Neural progenitor cell (in vitro differentiated cells): Measurements from ENCODE around the gene TTC6. TPM values are rescaled to one million over a fixed set of nuclear protein-coding genes. Genes with fewer than 3 reads are reported as not detected.

Experiments used
- DNase-seq: peaks from one replicate; pipeline ENCODE4 v3.0.0-alpha.2; 2016; ENCODE audit warnings: low spot score
- H2AFZ ChIP-seq: fragments of 200-600 bp; sonication (generic); replicated peaks from 2 replicates; pipeline ENCODE4 v1.6.1; 2016; ENCODE audit warnings: antibody characterized with exemption
- H3F3A ChIP-seq: fragments of 200-600 bp; sonication (generic); 2 replicates; pipeline ENCODE4 v1.6.1; 2016; ENCODE audit warnings: antibody characterized with exemption, low read depth
- H3K27ac ChIP-seq: fragments of 200-600 bp; sonication (generic); 2 replicates; pipeline ENCODE4 v1.5.1; 2016; ENCODE audit warnings: mild to moderate bottlenecking
- H3K27me3 ChIP-seq: fragments of 200-600 bp; sonication (generic); 2 replicates; pipeline ENCODE4 v1.6.1; 2016; ENCODE audit warnings: mild to moderate bottlenecking, moderate library complexity
- H3K36me3 ChIP-seq: fragments of 200-600 bp; sonication (generic); 2 replicates; pipeline ENCODE4 v1.5.1; 2016
- H3K4me1 ChIP-seq: fragments of 200-600 bp; sonication (generic); 2 replicates; pipeline ENCODE4 v1.6.1; 2016; ENCODE audit warnings: mixed run types
- H3K4me2 ChIP-seq: fragments of 200-600 bp; sonication (generic); 2 replicates; pipeline ENCODE4 v1.6.1; 2016
- H3K4me3 ChIP-seq: fragments of 200-600 bp; sonication (generic); 2 replicates; pipeline ENCODE4 v1.5.1; 2016
- H3K79me2 ChIP-seq: fragments of 200-600 bp; sonication (generic); 2 replicates; pipeline ENCODE4 v1.6.1; 2016; ENCODE audit warnings: low read depth
- H3K9ac ChIP-seq: fragments of 200-600 bp; sonication (generic); 2 replicates; pipeline ENCODE4 v1.6.1; 2016
- H3K9me3 ChIP-seq: fragments of 200-600 bp; sonication (generic); 2 replicates; pipeline ENCODE4 v1.5.1; 2016; ENCODE audit warnings: low read depth
- H4K20me1 ChIP-seq: fragments of 200-600 bp; sonication (generic); 2 replicates; pipeline ENCODE4 v1.6.1; 2016; ENCODE audit warnings: low read depth
- H3K27ac Mint-ChIP-seq: 3 replicates; pipeline ENCODE4 v1.8.0; 2021; ENCODE audit warnings: mixed read lengths
- H3K27me3 Mint-ChIP-seq: 2 replicates; pipeline ENCODE4 v1.8.0; 2022; ENCODE audit warnings: low read depth, mild to moderate bottlenecking, inconsistent platforms, moderate library complexity, mixed read lengths; ENCODE audit not compliant: insufficient read depth
- H3K36me3 Mint-ChIP-seq: 3 replicates; pipeline ENCODE4 v1.8.0; 2021; ENCODE audit warnings: mixed read lengths
- H3K4me1 Mint-ChIP-seq: 3 replicates; pipeline ENCODE4 v1.8.0; 2021; ENCODE audit warnings: mixed read lengths
- H3K4me3 Mint-ChIP-seq: 3 replicates; pipeline ENCODE4 v1.8.0; 2021; ENCODE audit warnings: mild to moderate bottlenecking, moderate library complexity, mixed read lengths
- H3K9me3 Mint-ChIP-seq: 3 replicates; pipeline ENCODE4 v1.8.0; 2020; ENCODE audit warnings: mixed read lengths
- CTCF ChIP-seq: fragments of 200-600 bp; sonication (generic); IDR thresholded peaks from 2 replicates; pipeline ENCODE4 v1.5.1; 2017; ENCODE audit warnings: antibody characterized with exemption, mild to moderate bottlenecking
- EZH2 ChIP-seq: fragments of 200-600 bp; sonication (generic); IDR thresholded peaks from 2 replicates; pipeline ENCODE4 v1.6.1; 2017; ENCODE audit warnings: antibody characterized with exemption, mild to moderate bottlenecking, moderate library complexity
- EZH2phosphoT487 ChIP-seq: fragments of 200-600 bp; sonication (generic); IDR thresholded peaks from 2 replicates; pipeline ENCODE4 v1.6.1; 2017; ENCODE audit warnings: antibody characterized with exemption
- total RNA-seq: library from RNA; depleted of rRNA; stranded (reverse); fragments of >200 nt; gene quantifications from 2 replicates; pipeline ENCODE4 v1.2.3, GENCODE V29; 2015; ENCODE audit warnings: low replicate concordance

Gene TTC6
- total RNA-seq, 1 donor from 2014 or later: 2.6 TPM

- TF ChIP-seq EZH2phosphoT487 (no peak), CTCF (no peak), EZH2 (no peak)
These were observed 8.3 kb downstream of the TTC6 start for GRCh38 chr14:37603688-37604251.

GRCh38 chr14:37606678-37607077 is 11.2 kb downstream of the TTC6 start:
- Histone ChIP-seq H3K9ac (no peak overlapping the region), H3K79me2 (no peaks in the 10 kb centered on the region), H3F3A (no peaks in the 10 kb centered on the region), H2AFZ (no peak overlapping the region), H3K36me3 (no peaks in the 10 kb centered on the region), H3K27ac (no peak overlapping the region), H3K4me1 (no peaks in the 10 kb centered on the region), H3K9me3 (no peaks in the 10 kb centered on the region), H3K27me3 (peaks cover 87% of the 10 kb centered on the region), H4K20me1 (no peaks in the 10 kb centered on the region), H3K4me3 (no peak overlapping the region), H3K4me2 (no peak overlapping the region)
- no peak for DNase-seq
- Mint-ChIP-seq H3K36me3 (no peaks in the 10 kb centered on the region), H3K4me1 (no peaks in the 10 kb centered on the region), H3K27me3 (peaks cover 25% of the 10 kb centered on the region), H3K4me3 (no peak overlapping the region), H3K27ac (no peak overlapping the region), H3K9me3 (peaks cover 10% of the 10 kb centered on the region)
- TF ChIP-seq EZH2: no peak
- no peak for TF ChIP-seq CTCF
- no peak for TF ChIP-seq EZH2phosphoT487

More at GRCh38 chr14:37603688-37604251, 8.3 kb downstream of the TTC6 start:
- Histone ChIP-seq H3K27ac (no peak overlapping the region), H3K36me3 (no peaks in the 10 kb centered on the region), H3K4me2 (no peak overlapping the region), H3K4me1 (peaks cover 15% of the 10 kb centered on the region), H3K4me3 (no peak overlapping the region), H3F3A (peaks cover 15% of the 10 kb centered on the region), H3K79me2 (no peaks in the 10 kb centered on the region), H4K20me1 (peaks cover 11% of the 10 kb centered on the region), H2AFZ (no peak overlapping the region), H3K27me3 (peaks cover 100% of the 10 kb centered on the region), H3K9ac (no peak overlapping the region), H3K9me3 (no peaks in the 10 kb centered on the region)
- no peak for DNase-seq
- H3K4me3 Mint-ChIP-seq: no peak overlapping the region
- H3K36me3 Mint-ChIP-seq: no peaks in the 10 kb centered on the region
- peaks cover 2% of the 10 kb centered on the region for H3K9me3 Mint-ChIP-seq
- peaks cover 48% of the 10 kb centered on the region for H3K27me3 Mint-ChIP-seq
- no peak overlapping the region for H3K27ac Mint-ChIP-seq
- H3K4me1 Mint-ChIP-seq: peaks cover 11% of the 10 kb centered on the region

GRCh38 chr14:37608649-37609048 is 13.2 kb downstream of the TTC6 start:
- Histone ChIP-seq H3K4me2 (no peak overlapping the region), H3K27me3 (peaks cover 67% of the 10 kb centered on the region), H3K79me2 (no peaks in the 10 kb centered on the region), H3F3A (no peaks in the 10 kb centered on the region), H3K4me1 (no peaks in the 10 kb centered on the region), H2AFZ (no peak overlapping the region), H3K36me3 (no peaks in the 10 kb centered on the region), H3K9ac (no peak overlapping the region), H4K20me1 (no peaks in the 10 kb centered on the region), H3K9me3 (no peaks in the 10 kb centered on the region), H3K27ac (no peak overlapping the region), H3K4me3 (no peak overlapping the region)
- H3K27me3 Mint-ChIP-seq: peaks cover 9% of the 10 kb centered on the region
- DNase-seq: no peak
- H3K4me3 Mint-ChIP-seq: no peak overlapping the region
- TF ChIP-seq CTCF: no peak
- TF ChIP-seq EZH2phosphoT487: no peak
- no peak for TF ChIP-seq EZH2
- no peaks in the 10 kb centered on the region for H3K36me3 Mint-ChIP-seq
- H3K9me3 Mint-ChIP-seq: peaks cover 14% of the 10 kb centered on the region
- no peaks in the 10 kb centered on the region for H3K4me1 Mint-ChIP-seq
- H3K27ac Mint-ChIP-seq: no peak overlapping the region
